Cardiac fibroblast (primary cell): ENCODE results near the gene AP2S1.

ENCODE experiments used
- DNase-seq, 2 donors: peaks; one replicate each; pipeline versions ENCODE4 v3.0.0 to v3.0.0-alpha.2; 2010; ENCODE audit warnings: low read depth in 2 of 2
- H3K4me3 ChIP-seq, 2 donors: replicated peaks in 1 of 2; 1 replicate in 1 of 2; 2 replicates in 1 of 2; pipeline ENCODE4 v1.5.1; 2011; ENCODE audit warnings: low read depth in 2 of 2, low read length in 2 of 2, mild to moderate bottlenecking in 2 of 2, moderate library complexity in 1 of 2
- CTCF ChIP-seq: IDR thresholded peaks from one replicate; pipeline ENCODE4 v1.5.1; 2011; ENCODE audit warnings: low read depth, mild to moderate bottlenecking, low read length, inconsistent platforms

The AP2S1 gene

GRCh38 chr19:46849610-46850009, 1.0 kb downstream of the AP2S1 start:
- DNase-seq, result no peak
- TF ChIP-seq CTCF, result no peak
- H3K4me3 ChIP-seq, result peak overlapping the region; percentile 97

GRCh38 chr19:46848389-46848788, 2.3 kb downstream of the AP2S1 start:
- no peak for DNase-seq
- H3K4me3 ChIP-seq, result no peak overlapping the region
- TF ChIP-seq CTCF, result no peak

GRCh38 chr19:46847528-46847927, 3.1 kb downstream of the AP2S1 start:
- no peak overlapping the region for H3K4me3 ChIP-seq
- no peak for TF ChIP-seq CTCF
- DNase-seq, result no peak

- TF ChIP-seq CTCF, result no peak
- H3K4me3 ChIP-seq, result no peak overlapping the region
- no peak for DNase-seq
Measured at GRCh38 chr19:46845959-46846459, 4.6 kb downstream of the AP2S1 start.

- peak; percentile 65 to 68 for DNase-seq
Measured at GRCh38 chr19:46844067-46844489, 6.6 kb downstream of the AP2S1 start.

GRCh38 chr19:46842791-46843190, 7.9 kb downstream of the AP2S1 start:
- H3K4me3 ChIP-seq, result no peak overlapping the region
- DNase-seq, result no peak
- TF ChIP-seq CTCF, result no peak

More at GRCh38 chr19:46844067-46844489, 6.6 kb downstream of the AP2S1 start:
- TF ChIP-seq CTCF, result no peak
- no peak overlapping the region for H3K4me3 ChIP-seq

GRCh38 chr19:46841458-46842083, 9.1 kb downstream of the AP2S1 start:
- DNase-seq, result peak; percentile 49 to 82
- H3K4me3 ChIP-seq, result no peak overlapping the region
- no peak for TF ChIP-seq CTCF
